ENCODE data around the gene HFE. TPM values are rescaled to one million over a fixed set of nuclear protein-coding genes. Genes with fewer than 3 reads are reported as not detected.
A peak's percentile ranks its signal among the peaks of the same experiment; 100 is the strongest.

HFE gene
- total and polyA plus RNA-seq, 2 of the 13 experiments (the other 11 are each of a cell fraction or from before 2014, with no cell fraction given): 3.7 to 6.3 TPM

- TF ChIP-seq ZXDC (CRISPR knock-in tag; IDR thresholded peaks at IDR 0.05) (no peak), SRSF9 (IDR thresholded peaks at IDR 0.05; ENCODE audit: borderline replicate concordance, insufficient read depth, low read depth, low read length, poor library complexity, severe bottlenecking) (no peak), ZNF331 (CRISPR knock-in tag; IDR thresholded peaks at IDR 0.05) (0 out of 2 replicates have a peak, but pooled peaks have one; percentile 29), ZNF460 (CRISPR knock-in tag; IDR thresholded peaks at IDR 0.05; ENCODE audit: borderline replicate concordance) (0 out of 2 replicates have a peak, but pooled peaks have one; percentile 42), KMT2B (CRISPR knock-in tag; IDR thresholded peaks at IDR 0.05) (no peak), FOXK1 (CRISPR knock-in tag; IDR thresholded peaks at IDR 0.05; ENCODE audit: borderline replicate concordance, low read depth) (0 out of 2 replicates have a peak, but pooled peaks have one; percentile 16), NONO (IDR thresholded peaks at IDR 0.05) (no peak), NONO (CRISPR knock-in tag; conservative IDR thresholded peaks at IDR 0.05) (0 out of 2 replicates have a peak, but pooled peaks have one; percentile 30), JUNB (CRISPR knock-in tag; IDR thresholded peaks at IDR 0.05; ENCODE audit: borderline replicate concordance) (no peak), ZNF512B (CRISPR knock-in tag; IDR thresholded peaks at IDR 0.05; ENCODE audit: borderline replicate concordance) (0 out of 2 replicates have a peak, but pooled peaks have one; percentile 57), NCOR1 (IDR thresholded peaks at IDR 0.05; ENCODE audit: borderline replicate concordance, low read length) (peak; percentile 40; the same call in 1 of the 2 replicates), HMGA1 (CRISPR knock-in tag; conservative IDR thresholded peaks at IDR 0.05) (no peak), ZNF749 (CRISPR knock-in tag; IDR thresholded peaks at IDR 0.05; ENCODE audit: borderline replicate concordance) (no peak), FOSL2 (CRISPR knock-in tag; IDR thresholded peaks at IDR 0.05) (peak; percentile 33; the same call in 1 of the 2 replicates), CBX5 (CRISPR knock-in tag; IDR thresholded peaks at IDR 0.05; ENCODE audit: borderline replicate concordance) (no peak), MEF2D (CRISPR knock-in tag; IDR thresholded peaks at IDR 0.05) (0 out of 2 replicates have a peak, but pooled peaks have one; percentile 31), ZNF609 (CRISPR knock-in tag; IDR thresholded peaks at IDR 0.05; ENCODE audit: borderline replicate concordance) (no peak), HDAC2 (CRISPR knock-in tag; IDR thresholded peaks at IDR 0.05) (0 out of 2 replicates have a peak, but pooled peaks have one; percentile 56), ZNF563 (CRISPR knock-in tag; IDR thresholded peaks at IDR 0.05) (no peak)
Observed at GRCh38 chr6:26064619-26065257, 22.5 kb upstream of the HFE start (continued).
